Stimulated activated CD8-positive, alpha-beta memory T cell treated with anti-CD3 and anti-CD28 coated beads, Interleukin-12 subunit alpha, Interleukin-12 subunit beta, amount 100 ng/mL, for 4 hours (primary cell): ENCODE results near the gene CCDC28B.
A peak's percentile ranks its signal among the peaks of the same experiment; 100 is the strongest.
"Not testable (repeated sequence)": the region's sequence is repeated elsewhere in the genome, so short reads cannot be mapped to it uniquely, and the experiment has no call there.

Experiments used
- DNase-seq: peaks from one replicate; pipeline ENCODE4 v3.0.0-alpha.2; 2020; ENCODE audit warnings: low read depth

Gene CCDC28B

DNA sequence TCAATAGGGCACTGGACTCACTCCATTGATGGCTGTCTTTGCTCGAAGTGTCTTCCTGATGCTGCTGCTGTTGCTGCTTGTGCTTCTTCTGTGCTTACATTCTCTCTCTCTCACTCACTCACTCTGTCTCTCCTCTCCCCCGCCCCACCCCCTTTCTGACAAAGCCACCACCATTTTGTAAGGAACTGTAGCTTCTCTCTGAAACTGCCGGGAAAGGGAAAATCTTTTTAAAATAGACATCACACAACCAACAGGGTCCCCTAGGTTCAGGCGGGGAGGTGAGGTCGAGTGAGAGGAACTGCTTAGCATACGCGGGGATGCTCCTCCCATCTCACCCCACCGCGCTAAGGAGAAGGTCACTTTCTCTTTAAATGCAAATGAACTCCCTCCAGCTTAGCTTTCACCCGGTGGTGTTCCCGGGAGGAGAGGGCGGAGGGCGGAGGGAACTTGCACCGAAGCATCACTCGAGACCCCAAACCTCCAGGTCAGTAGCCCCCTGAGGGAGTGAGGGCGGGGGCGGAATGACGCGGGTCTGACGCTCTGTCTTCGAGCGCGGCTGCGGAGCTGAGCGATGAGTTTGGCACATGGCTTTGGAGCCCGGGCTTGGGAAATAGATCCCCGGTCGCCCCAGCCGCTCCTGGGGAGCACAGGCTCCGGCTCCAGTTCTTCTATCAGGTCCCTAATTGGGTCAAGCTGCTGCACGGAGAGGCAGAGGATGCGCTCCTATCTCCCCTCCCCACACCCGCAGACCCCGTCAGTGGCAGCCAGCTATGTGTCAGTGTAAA lies at the start of gene CCDC28B:
CCDC28B (plus strand) TSS at position 370 of the 785 bp plus-strand sequence. CDS start 1,341 bp downstream, outside the sequence.
- peak; percentile 41 for DNase-seq

DNA sequence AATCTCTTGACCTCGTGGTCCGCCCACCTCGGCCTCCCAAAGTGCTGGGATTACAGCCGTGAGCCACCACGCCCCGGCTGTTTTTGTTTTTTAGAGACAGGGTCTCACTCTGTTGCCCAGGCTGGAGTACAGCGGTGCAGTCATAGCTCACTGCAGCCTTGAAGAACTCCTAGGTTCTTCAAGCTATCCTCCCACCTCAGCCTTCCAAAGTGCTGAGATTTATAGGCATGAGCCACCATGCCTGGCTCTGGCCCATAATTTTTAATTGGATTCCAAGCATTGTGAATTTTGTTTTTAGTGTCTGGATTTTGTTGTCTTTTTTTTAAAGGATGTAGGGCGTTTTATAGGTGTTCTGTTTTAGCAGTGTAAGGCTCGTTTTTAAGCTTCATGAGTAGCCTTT lies 49.5 kb upstream of the CCDC28B start:
- DNase-seq, result no peak

DNA sequence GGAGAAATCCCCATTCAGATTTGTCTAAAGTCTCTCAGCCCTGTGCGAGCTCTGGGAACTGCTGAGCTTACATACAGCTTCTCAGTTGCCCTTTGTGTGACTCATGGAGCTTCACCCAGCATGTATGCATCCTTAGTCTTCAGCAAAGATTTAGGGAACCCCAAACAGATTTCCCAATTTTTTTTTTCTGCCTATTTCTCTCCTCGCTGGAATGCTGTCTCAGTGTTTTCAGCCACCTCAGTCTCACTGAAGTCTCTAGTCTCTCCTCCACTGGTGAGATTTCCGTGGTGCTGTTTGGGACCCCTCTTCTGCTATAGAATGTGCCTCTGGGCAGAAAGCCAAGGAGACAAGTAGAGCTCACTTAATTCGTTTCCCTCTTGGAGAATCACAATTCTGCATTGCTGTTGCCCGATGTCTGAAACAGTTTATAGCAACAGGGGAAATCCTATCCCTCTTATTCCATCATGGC lies 49.0 kb upstream of the CCDC28B start:
- no peak for DNase-seq

DNA sequence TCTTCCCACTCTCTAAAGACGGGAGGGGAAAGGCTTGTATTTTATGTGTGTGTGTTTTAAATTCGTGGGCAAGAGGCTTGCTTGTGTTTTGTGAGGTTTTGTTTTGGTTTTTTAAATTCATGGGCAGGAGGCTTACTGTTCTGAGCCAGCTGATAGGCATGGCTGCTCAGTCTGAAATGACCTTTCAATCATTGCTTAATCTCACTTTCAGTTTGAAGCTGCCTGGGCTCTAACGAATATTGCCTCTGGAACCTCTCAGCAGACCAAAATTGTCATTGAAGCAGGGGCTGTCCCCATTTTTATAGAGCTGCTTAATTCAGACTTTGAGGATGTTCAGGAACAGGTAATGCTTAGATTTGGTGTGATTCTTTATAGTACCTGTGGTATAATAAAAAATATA lies 41.2 kb upstream of the CCDC28B start:
- no peak for DNase-seq

DNA sequence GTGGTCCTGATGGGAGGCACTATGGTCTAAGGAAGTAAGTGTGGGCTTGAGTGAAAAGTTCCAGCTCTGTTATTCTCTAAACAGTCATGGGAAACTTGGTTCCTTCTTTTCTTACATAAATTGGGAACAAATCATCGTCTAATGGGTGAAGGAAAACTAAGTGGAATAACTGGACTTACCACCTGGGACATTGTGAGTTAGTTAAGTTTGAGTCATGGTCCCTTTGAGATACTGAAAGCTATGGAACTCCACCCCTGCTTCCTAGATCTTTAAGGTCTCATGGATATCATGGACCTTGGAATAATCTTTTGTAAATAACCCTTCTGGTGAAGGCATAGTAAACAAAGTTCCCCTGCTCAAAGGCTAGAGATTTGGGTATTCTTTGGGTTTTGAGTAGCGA lies 37.0 kb upstream of the CCDC28B start:
- no peak for DNase-seq

DNA sequence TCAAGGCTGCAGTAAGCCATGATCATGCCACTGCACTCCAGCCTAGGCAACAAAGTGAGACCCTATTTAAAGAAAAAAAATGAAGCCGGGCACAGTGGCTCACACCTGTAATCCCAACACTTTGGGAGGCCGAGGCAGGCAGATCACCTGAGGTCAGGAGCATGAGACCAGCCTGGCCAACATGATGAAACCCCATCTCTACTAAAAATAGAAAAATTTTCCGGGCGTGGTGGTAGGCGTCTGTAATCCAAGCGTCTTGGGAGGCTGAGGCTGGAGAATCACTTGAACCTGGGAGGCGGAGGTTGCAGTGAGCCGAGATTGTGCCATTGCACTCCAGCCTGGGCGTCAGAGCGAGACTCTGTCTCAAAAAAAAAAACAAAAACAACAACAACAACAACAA lies 34.8 kb upstream of the CCDC28B start:
- DNase-seq, result not testable (repeated sequence)

DNA sequence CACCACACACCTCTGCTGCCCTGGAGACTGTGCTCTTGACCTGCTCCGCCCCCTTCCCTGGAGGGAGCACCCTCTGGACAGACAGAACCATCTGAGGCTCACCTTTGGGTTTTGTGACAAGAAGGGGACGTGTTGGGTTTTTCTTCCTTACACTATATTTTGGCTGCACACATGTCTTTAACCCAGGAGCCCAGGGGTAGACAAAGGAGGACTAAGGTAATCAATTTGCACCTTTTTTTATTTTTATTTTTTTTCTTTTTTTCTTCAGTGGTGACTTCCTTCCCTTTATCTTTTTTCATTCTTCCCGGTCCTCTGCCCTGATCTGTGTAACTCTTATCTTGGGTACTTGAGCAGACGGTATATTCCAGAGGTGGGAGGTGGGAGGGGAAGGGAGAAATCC lies 29.4 kb upstream of the CCDC28B start:
- DNase-seq, result no peak

DNA sequence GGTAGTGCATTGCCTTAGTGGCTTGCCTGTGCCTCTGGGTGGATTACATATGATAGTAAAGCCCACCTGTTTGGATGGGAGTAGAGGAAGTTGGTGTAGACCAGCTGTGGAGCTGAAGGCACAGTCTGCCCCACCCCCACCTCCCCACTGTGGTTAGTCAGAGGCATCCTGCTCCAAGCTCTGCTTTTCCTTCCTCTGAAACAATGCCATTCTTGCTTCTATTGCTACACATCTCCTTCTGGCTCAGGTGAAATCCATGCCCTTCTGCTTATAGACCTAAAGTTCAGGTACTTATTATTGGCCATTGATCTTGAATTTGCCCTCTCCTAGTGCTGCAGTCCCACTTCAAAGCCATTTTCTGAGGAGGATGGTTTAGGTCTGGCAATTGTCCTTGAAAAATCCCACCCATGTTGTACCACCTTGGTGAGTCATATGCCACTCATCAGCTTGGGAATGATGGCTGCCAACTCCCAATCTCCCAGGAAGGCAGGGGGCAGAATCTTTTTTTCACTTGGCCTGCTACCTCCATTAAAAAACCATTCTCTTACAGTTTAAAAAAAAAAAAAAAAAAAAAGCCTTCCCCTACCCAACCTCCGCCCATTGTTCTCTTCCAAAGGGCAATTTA lies 27.7 kb upstream of the CCDC28B start:
- no peak for DNase-seq

DNA sequence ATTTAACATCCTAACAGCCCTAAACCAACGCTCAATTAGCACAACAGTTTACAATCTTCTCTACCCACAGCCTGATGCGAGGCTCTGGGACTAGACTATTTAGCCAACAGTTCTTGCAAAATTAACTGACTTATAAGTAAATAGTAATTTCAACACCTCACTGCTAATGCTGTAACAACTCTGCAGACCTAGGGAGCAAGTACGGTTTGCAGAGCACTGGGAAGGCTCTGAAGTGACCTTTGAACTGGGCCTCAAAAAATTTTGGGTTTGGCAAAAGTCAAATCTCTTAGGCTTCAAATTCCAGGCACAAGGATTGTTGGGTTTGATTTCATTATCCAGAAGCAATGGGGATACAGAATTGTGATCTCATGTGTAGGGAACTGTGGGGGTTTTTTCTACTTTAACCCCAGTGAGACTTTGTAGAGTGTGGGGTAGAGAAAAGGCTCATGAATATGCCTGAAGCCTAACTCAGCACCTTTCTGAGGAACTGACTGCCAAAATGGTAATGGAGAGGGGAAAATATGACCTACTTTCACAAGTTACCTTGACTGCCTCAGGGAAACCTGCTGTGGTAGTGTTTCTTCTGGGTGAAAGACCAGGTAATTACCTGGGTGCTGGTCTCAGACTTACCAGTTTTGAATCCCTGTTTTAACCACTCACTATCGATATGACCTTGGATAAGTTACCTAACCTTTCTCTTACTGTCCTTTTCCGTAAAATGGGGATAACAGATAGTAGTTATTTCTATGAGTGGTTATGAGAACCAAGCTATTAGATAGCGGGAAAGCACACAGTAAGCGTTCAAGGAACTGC lies 21.8 kb upstream of the CCDC28B start:
- DNase-seq, result no peak

DNA sequence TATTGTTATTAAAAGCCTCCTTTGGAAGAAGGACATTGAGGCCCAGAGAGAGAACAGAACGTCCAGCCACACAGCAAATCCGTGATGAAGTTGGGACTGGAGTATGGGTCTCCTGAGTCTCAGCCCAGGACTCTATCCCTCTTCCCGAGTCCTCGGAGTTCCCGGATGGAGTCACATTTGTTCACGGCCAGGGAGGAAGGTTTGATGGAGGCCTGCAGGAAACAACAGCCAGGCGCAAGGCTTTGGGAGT lies 21.3 kb upstream of the CCDC28B start:
- DNase-seq, result no peak

DNA sequence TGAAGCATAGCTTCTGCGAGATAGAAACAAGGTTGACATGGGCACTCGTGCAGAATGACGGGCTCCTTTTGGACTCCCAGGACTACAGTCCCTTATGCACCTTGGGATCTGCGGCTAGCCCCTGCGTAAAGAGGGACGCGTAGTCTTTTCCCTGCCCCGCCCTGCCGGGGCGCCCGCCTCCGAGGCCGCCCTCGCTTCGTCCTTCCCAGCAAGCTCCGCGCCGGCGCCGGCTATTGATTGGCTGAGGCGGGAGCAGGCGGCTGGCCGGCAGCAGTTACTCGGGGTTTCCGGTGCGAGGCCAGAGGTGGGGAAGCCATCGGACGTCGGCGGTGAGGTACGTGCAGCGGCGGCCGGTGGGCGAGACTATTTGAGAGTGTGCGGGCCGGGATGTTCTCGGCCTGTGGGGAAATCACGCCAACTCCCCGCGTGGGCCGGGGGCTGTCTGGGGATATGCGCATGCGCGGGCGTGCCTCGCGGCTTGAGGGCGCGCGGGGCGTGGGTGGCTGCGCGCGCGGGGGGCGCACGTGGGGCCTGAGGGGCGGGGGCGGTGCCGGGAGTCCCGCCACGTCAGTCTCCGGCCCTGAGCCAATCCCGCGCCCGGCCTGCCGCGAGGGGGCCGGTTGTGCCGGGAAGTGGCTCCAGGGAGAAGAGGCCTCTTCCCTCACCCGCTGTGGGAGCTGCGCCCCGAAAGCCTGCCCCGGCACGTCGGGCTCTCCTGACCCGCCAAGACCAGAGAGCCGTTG lies 20.8 kb upstream of the CCDC28B start, which contains the start of gene TXLNA:
TXLNA (plus strand) TSS at position 233 of the 743 bp plus-strand sequence. CDS start 671 bp downstream, outside the sequence.
- DNase-seq, result peak; percentile 87

DNA sequence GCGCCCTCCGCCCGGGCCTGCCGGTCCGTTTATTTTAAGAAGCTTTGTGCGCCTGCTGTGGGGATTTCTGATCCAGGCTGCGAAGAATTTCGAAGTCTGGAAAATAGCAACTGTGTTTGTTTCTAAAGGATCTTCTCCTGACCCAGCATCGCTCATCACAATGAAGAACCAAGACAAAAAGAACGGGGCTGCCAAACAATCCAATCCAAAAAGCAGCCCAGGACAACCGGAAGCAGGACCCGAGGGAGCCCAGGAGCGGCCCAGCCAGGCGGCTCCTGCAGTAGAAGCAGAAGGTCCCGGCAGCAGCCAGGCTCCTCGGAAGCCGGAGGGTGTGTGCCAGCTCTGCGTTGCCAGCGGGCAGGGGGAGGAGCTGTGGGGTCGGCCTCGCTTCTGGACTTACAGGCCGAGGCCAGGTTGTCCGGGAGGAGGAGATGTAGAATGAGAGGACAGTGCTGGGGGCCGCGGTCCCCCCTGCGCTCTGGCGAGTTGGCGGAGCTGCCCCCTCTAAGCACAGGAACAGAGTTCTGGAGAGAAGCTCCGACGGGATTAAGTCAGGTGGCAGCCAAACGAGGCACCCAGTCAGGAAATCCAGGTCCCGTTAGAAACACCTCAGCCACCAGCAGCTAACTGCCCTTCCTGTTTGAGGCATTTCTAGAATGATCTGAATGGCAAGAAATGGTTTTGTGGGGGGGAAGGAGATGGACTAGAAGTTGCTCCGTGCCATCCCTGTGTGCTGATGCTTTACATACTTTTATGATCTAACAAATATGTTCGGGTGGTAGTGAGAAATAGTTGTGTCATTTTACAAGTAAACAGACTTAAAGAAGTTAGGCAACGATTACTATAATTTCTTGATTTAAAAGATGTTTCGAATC lies 20.0 kb upstream of the CCDC28B start:
- no peak for DNase-seq

DNA sequence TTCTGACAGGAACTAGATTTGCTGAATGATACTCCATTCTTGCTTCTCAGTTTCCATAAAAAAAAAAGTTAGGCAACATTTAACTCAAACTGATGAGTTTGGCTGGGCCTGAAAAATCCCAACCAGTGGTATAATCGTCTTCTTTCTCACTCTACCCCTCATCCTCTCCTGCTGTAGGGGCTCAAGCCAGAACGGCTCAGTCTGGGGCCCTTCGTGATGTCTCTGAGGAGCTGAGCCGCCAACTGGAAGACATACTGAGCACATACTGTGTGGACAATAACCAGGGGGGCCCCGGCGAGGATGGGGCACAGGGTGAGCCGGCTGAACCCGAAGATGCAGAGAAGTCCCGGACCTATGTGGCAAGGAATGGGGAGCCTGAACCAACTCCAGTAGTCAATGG lies 19.3 kb upstream of the CCDC28B start:
- no peak for DNase-seq

DNA sequence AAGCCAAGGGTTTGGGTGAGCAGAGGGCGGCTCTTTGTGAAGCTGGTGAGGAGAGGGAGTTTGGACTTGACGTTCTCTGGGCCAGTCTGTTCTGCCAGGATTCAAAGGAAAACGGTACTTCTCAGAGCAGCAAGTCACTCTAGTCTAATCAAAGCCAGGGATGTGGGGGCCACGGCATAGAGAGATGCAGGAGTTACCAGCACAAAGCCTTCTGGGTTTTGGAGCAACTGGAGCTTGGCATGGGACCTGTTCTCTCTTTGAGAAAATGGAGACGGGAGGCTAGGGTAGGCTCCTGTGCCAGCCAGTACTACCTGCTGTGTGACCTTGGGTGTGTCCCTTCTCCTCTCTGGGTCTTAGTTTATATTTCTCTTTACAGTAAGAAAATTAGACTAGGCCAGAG lies 18.8 kb upstream of the CCDC28B start:
- no peak for DNase-seq

DNA sequence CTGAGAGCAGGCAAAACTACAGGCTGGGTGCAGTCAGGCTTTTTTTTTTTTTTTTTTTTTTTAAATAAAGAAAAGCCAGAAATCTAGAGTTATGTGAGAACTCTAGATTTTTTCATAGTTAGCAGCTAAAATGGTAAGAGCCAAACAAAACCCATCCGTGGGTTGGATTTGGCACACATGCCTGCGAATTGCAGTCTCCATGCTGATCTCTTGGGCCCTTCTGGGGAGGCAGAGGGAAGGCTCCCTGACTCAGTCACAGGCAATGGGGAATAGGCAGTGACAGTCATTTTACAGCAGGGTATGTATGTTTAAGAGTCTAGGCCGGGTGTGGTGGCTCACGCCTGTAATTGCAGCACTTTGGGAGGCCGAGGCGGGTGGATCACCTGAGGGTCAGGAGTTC lies 18.3 kb upstream of the CCDC28B start:
- DNase-seq, result no peak

DNA sequence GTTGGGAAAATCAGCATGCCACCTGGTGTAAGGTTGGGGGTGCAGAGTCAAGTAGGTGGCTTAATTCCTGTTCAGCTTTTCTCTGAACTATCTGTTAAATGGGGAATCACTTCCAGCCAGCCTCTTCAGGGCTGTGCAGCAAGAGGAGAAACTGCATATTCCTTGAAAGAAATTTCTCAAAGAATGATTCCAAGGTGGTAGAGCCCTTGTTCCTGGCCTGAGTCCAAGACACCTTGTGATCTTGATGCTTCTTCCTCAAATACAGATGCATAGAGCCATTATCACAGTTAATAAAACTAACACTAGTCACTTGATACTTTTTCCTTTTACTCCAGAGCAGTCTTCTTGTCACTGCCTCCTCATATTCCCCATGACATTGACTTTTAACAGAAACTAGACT lies 15.7 kb upstream of the CCDC28B start:
- DNase-seq, result no peak

DNA sequence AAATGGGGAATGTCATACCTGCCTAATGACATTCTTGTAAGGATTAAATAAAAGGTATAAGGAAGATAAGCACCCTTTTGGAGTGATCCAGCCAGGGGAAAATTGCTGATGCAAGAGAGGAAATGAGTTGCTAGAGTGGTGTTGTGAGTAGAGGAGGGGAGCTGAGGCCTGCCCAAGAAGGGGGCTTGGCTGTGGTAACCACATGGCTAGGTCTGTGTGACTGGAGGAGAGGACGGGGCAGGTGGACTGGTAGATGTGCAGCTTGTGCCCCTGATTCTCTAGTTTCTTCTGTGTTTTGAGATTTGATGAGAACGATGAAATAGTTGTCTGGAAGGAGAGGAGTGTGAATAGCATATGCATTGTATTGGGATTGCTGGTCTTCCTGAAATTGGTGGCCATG lies 14.3 kb upstream of the CCDC28B start:
- no peak for DNase-seq

DNA sequence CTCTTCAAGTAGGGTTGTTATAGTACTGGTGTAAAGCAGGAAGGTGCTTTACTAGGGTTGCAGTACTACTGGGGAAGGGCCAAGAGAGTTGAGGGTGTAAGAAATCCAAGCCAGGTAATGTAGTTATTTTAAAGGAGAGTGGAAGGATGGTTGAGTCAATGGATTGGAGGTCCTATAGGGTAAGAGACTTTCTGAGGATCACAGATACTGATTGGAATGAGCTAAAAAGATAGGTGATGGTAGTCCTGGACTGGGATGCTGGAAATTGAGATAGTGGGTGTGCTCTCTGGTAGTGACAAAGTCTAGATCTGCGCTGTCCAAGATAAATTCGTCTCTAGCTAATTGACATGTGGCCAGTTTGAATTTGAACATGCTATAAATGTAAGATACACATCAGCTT lies 13.9 kb upstream of the CCDC28B start:
- DNase-seq, result no peak

DNA sequence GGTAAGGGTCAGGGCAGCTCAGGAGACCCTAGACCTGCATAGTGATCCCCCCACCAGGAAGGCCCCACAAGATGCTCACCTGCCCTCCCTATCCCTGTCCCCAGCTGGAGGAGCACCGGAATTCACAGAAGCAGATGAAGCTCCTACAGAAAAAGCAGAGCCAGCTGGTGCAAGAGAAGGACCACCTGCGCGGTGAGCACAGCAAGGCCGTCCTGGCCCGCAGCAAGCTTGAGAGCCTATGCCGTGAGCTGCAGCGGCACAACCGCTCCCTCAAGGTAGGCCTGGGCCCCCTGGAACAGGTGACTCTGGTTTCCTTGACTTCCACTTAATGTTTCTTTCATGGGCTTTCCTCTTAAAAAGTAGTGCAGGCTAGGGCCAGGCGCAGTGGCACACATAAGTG lies 12.5 kb upstream of the CCDC28B start:
- no peak for DNase-seq

DNA sequence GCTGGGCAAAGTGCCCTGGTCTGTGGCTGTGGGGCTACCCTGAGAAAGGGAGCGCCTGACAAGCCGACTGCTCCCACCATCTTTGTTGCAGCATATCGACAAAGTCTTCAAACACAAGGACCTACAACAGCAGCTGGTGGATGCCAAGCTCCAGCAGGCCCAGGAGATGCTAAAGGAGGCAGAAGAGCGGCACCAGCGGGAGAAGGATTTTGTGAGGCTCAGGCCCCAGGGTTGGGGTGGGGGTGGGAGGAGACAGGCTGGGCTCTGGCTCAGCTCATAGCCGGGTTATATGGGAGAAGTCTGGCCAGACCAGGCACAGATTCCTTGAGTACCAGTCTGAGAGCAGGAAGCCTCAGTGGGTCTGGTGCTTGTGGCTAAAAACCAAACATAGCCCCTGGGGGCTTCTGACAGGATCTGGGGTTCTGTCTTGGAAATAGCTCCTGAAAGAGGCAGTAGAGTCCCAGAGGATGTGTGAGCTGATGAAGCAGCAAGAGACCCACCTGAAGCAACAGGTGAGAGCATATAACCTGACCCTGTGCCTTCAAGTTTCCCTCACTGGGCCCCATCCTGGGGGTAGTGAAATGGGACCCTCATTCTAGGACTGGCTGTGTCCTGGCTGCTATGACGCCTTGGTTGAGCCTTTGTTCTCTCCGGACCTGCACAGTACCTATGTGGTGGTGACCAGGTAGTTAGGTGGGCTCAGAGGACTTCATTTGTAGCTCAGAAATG lies 8.0 kb upstream of the CCDC28B start:
- DNase-seq, result no peak

DNA sequence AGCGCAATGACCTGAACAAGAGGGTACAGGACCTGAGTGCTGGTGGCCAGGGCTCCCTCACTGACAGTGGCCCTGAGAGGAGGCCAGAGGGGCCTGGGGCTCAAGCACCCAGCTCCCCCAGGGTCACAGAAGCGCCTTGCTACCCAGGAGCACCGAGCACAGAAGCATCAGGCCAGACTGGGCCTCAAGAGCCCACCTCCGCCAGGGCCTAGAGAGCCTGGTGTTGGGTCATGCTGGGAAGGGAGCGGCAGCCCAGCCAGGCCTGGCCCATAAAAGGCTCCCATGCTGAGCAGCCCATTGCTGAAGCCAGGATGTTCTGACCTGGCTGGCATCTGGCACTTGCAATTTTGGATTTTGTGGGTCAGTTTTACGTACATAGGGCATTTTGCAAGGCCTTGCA lies 5.4 kb upstream of the CCDC28B start:
- DNase-seq, result no peak
